Measurements from ENCODE around the gene COL2A1. TPM values are rescaled to one million over a fixed set of nuclear protein-coding genes. Genes with fewer than 3 reads are reported as not detected.
A peak's percentile ranks its signal among the peaks of the same experiment; 100 is the strongest.
"Not testable (repeated sequence)": the region's sequence is repeated elsewhere in the genome, so short reads cannot be mapped to it uniquely, and the experiment has no call there.

COL2A1 gene
- total and polyA plus RNA-seq, 9 donors: 0.05 to 1.5 (median 1.1) TPM; not detected in 1

- TF ChIP-seq POLR2A (IDR thresholded peaks at IDR 0.05): peak; percentile 28
- peak; percentile 94 to 96 (median 95) for TF ChIP-seq CTCF (IDR thresholded peaks at IDR 0.05)
- no peak for TF ChIP-seq EP300 (IDR thresholded peaks at IDR 0.05)
- Histone ChIP-seq H3K4me3 (peak within 1 kb of the TSS; percentile 81), H3K4me1 (ENCODE audit: insufficient read depth) (peaks cover 4% of the 10 kb centered on the region), H3K36me3 (no peaks in the 10 kb centered on the region), H3K27me3 (no peaks in the 10 kb centered on the region), H3K27ac (peak within 1 kb of the TSS; percentile 73 to 86), H3K9me3 (no peaks in the 10 kb centered on the region)
- peak; percentile 90 to 97 (median 93) for DNase-seq
- 0 to 1% (median 0%) methylated on average over 49 to 59 of the region's 59 CpGs for WGBS, 3 donors
- intact Hi-C loops (cut with DNase I): no loop called here
Observed at GRCh38 chr12:47963340-47964040, 40.8 kb downstream of the COL2A1 start, which contains the start of gene TMEM106C. TMEM106C (plus strand) TSS chr12:47963596; CDS start chr12:47964237, 641 bp downstream.

- Histone ChIP-seq H3K9me3 (no peaks in the 10 kb centered on the region), H3K27ac (peak overlapping the region in 1 of 2 donors; percentile 73), H3K4me3 (no peak overlapping the region), H3K27me3 (no peaks in the 10 kb centered on the region), H3K4me1 (ENCODE audit: insufficient read depth) (peaks cover 4% of the 10 kb centered on the region), H3K36me3 (no peaks in the 10 kb centered on the region)
- DNase-seq: no peak
- intact Hi-C loops (cut with DNase I): no loop called here
- WGBS, 3 donors: 45 to 54% (median 49%) methylated on average over 11 of the region's 11 CpGs
- TF ChIP-seq EP300 (IDR thresholded peaks at IDR 0.05) (no peak), CTCF (IDR thresholded peaks at IDR 0.05) (no peak), POLR2A (IDR thresholded peaks at IDR 0.05) (no peak)
Observed at GRCh38 chr12:47962198-47962597, 42.1 kb downstream of the COL2A1 start.

- not testable (repeated sequence) for H3K36me3 ChIP-seq; H3K9me3 ChIP-seq; H3K27ac ChIP-seq; H3K4me1 ChIP-seq (ENCODE audit: insufficient read depth); H3K4me3 ChIP-seq; H3K27me3 ChIP-seq; DNase-seq
- 80 to 100% (median 88%) methylated on average over 1 of the region's 1 CpG for WGBS, 3 donors
- intact Hi-C loops (cut with DNase I): loop anchor here in 1 of 4 donors (2.0 kb wide), 1 partner anchor 53 kb away; the partner anchor contains the start of gene VDR
Observed at GRCh38 chr12:47957671-47958070, 46.6 kb downstream of the COL2A1 start.

GRCh38 chr12:47955059-47955458, 49.2 kb downstream of the COL2A1 start:
- no peaks in the 10 kb centered on the region for H3K36me3 ChIP-seq
- intact Hi-C loops (cut with DNase I): no loop called here
- no peaks in the 10 kb centered on the region for H3K4me1 ChIP-seq (ENCODE audit: insufficient read depth)
- WGBS, 3 donors: 64 to 78% (median 72%) methylated on average over 3 of the region's 3 CpGs
- no peak for DNase-seq
- H3K4me3 ChIP-seq: no peak overlapping the region
- TF ChIP-seq CTCF (IDR thresholded peaks at IDR 0.05) (no peak), EP300 (IDR thresholded peaks at IDR 0.05) (no peak), POLR2A (IDR thresholded peaks at IDR 0.05) (no peak)
- no peak overlapping the region for H3K27ac ChIP-seq
- H3K9me3 ChIP-seq: no peaks in the 10 kb centered on the region
- no peaks in the 10 kb centered on the region for H3K27me3 ChIP-seq

GRCh38 chr12:47954467-47955045, 49.7 kb downstream of the COL2A1 start:
- 85 to 93% (median 85%) methylated on average over 4 of the region's 4 CpGs for WGBS, 3 donors
- no peak for DNase-seq
- H3K4me3 ChIP-seq: no peak overlapping the region
- no peaks in the 10 kb centered on the region for H3K9me3 ChIP-seq
- H3K4me1 ChIP-seq (ENCODE audit: insufficient read depth): no peaks in the 10 kb centered on the region
- no peaks in the 10 kb centered on the region for H3K27me3 ChIP-seq
- H3K36me3 ChIP-seq: no peaks in the 10 kb centered on the region
- intact Hi-C loops (cut with DNase I): no loop called here
- H3K27ac ChIP-seq: no peak overlapping the region
- no peak for TF ChIP-seq EP300 (IDR thresholded peaks at IDR 0.05)
- no peak for TF ChIP-seq CTCF (IDR thresholded peaks at IDR 0.05)
- TF ChIP-seq POLR2A (IDR thresholded peaks at IDR 0.05): no peak
